Vagina (tissue), 2 donors: Measurements from ENCODE around the gene VWF.

Source experiments
- POLR2A ChIP-seq, 2 donors: fragments of 450-650 bp; IDR thresholded peaks; one replicate each; pipeline ENCODE4 v1.6.1; 2017; ENCODE audit warnings: antibody characterized with exemption in 2 of 2, mild to moderate bottlenecking in 2 of 2, moderate library complexity in 2 of 2
- POLR2AphosphoS5 ChIP-seq, 2 donors: sonication (generic); formaldehyde crosslinking; IDR thresholded peaks; one replicate each; pipeline ENCODE4 v1.9.0; 2017; ENCODE audit warnings: antibody characterized with exemption in 2 of 2, mild to moderate bottlenecking in 2 of 2, low read depth in 1 of 2; ENCODE audit not compliant: insufficient read depth in 1 of 2
- TF ChIP-seq, protein P1 (sequence below), 3 experiments: fragments of 450-650 bp in 2 of 3; fragments of 200-600 bp in 1 of 3; sonication (generic) in 1 of 3; IDR thresholded peaks; one replicate each; pipeline ENCODE4 v1.5.1; 2017 to 2019; ENCODE audit warnings: antibody characterized with exemption in 3 of 3, mild to moderate bottlenecking in 2 of 3, moderate library complexity in 2 of 3

DNA sequence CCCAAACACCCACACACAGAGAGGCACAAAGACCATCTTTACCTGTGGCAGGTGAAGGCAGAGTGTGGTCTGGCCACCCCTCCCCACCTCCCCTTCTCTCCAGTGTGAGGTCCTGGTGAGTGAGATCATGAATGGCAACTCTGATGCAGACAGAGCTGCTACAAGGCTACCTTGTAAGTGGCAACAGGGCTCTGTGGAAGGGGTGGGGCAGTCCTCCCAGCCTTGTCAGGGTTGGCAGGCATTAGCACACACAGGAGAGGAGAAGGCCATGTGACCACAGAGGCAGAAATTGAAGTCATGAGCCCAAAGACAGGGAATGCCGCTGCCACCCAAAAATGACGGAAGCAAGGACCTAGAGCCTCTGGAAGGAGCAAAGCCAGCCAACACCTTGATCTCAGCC is 30.7 kb downstream of the VWF start:
- no peak for TF ChIP-seq POLR2A (IDR thresholded peaks at IDR 0.05)
- TF ChIP-seq, protein P1, sequence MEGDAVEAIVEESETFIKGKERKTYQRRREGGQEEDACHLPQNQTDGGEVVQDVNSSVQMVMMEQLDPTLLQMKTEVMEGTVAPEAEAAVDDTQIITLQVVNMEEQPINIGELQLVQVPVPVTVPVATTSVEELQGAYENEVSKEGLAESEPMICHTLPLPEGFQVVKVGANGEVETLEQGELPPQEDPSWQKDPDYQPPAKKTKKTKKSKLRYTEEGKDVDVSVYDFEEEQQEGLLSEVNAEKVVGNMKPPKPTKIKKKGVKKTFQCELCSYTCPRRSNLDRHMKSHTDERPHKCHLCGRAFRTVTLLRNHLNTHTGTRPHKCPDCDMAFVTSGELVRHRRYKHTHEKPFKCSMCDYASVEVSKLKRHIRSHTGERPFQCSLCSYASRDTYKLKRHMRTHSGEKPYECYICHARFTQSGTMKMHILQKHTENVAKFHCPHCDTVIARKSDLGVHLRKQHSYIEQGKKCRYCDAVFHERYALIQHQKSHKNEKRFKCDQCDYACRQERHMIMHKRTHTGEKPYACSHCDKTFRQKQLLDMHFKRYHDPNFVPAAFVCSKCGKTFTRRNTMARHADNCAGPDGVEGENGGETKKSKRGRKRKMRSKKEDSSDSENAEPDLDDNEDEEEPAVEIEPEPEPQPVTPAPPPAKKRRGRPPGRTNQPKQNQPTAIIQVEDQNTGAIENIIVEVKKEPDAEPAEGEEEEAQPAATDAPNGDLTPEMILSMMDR (IDR thresholded peaks at IDR 0.05), result no peak
- no peak for TF ChIP-seq POLR2AphosphoS5 (IDR thresholded peaks at IDR 0.05; ENCODE audit: insufficient read depth in 1 of 2, low read depth in 1 of 2)
